ENCODE data around the gene MEMO1. TPM values are rescaled to one million over a fixed set of nuclear protein-coding genes. Genes with fewer than 3 reads are reported as not detected.

The MEMO1 gene
- total RNA-seq (53.9 and 56.2 TPM in 2 replicates), polyA plus RNA-seq (31.6 and 38.6 TPM in 2 replicates), polyA minus RNA-seq (44.2 and 49.1 TPM in 2 replicates), Bru-seq, nascent RNA (percentile 92 among the genes with signal in this experiment), BruChase-seq, experiment 1, labeled RNA remaining after a 6-hour chase (percentile 81 among the genes with signal in this experiment), BruChase-seq, experiment 2, labeled RNA remaining after a 2-hour chase (percentile 92 among the genes with signal in this experiment)
- 43.2 and 46.5 TPM in 2 replicates for polyA plus RNA-seq (2011; cell fraction: cytosol; rRNA removed)
- 47.8 and 53.1 TPM in 2 replicates for polyA plus RNA-seq (2011; cell fraction: nucleus; rRNA removed)
- 58.3 and 68.0 TPM in 2 replicates for polyA plus RNA-seq (2012)
- polyA minus RNA-seq (2011; cell fraction: cytosol; rRNA and poly(A)+ RNA removed), result 22.9 TPM
- 34.8 and 35.8 TPM in 2 replicates for polyA minus RNA-seq (2011; cell fraction: nucleus; rRNA and poly(A)+ RNA removed)
- long read RNA-seq, full-length matches to known transcripts, result 51 of 68 reads
- long read RNA-seq, partial matches to known transcripts, result 6 of 68 reads
- long read RNA-seq, other reads (novel, unspliced or antisense), result 11 of 68 reads

GRCh38 chr2:32010670-32011484 is at the start of gene MEMO1:
MEMO1 (minus strand) TSS chr2:32011008; CDS start chr2:32010247, 761 bp downstream.
- peak; percentile 49 for FAIRE-seq
- BruUV-seq (replicated peaks), result no TSS peak
- H3K4me1 ChIP-seq (ENCODE audit: control insufficient read depth, extremely low read depth, insufficient read depth, low read length), result peaks cover 20% of the 10 kb centered on the region
- peak; percentile 90 for TF ChIP-seq POLR2A (IDR thresholded peaks at IDR 0.05; ENCODE audit: low read depth, low read length)
- no peak for TF ChIP-seq CTCF (IDR thresholded peaks at IDR 0.05; ENCODE audit: extremely low read depth in 1 of 2, insufficient read depth in 1 of 2, low read depth in 1 of 2, low read length in 2 of 2)
- TF ChIP-seq MYC (IDR thresholded peaks at IDR 0.05; ENCODE audit: low read depth, low read length), result peak; percentile 5
- TF ChIP-seq POLR2AphosphoS5 (IDR thresholded peaks at IDR 0.05; ENCODE audit: insufficient read depth, low read depth, low read length), result peak; percentile 79
- peaks cover 39% of the 10 kb centered on the region for H3K79me2 ChIP-seq (ENCODE audit: control insufficient read depth, insufficient read depth, low read length)
- peak within 1 kb of the TSS; percentile 93 for H2AFZ ChIP-seq (ENCODE audit: low read depth, low read length)
- peak within 1 kb of the TSS; percentile 80 for H3K27ac ChIP-seq (ENCODE audit: insufficient read depth, low read depth, low read length)
- H3K4me2 ChIP-seq (ENCODE audit: insufficient read depth, low read length), result peak within 1 kb of the TSS; percentile 88
- peaks cover 4% of the 10 kb centered on the region for H4K20me1 ChIP-seq (replicated peaks; ENCODE audit: control insufficient read depth, extremely low read depth, insufficient read depth, low read length)
- H3K36me3 ChIP-seq (ENCODE audit: control insufficient read depth in 2 of 2, extremely low read depth in 1 of 2, insufficient read depth in 2 of 2, low read length in 2 of 2), result no peaks in the 10 kb centered on the region
- peak within 1 kb of the TSS; percentile 44 to 81 (median 73) for H3K4me3 ChIP-seq (replicated peaks in 1 of 3; ENCODE audit: insufficient read depth in 1 of 3, low read depth in 1 of 3, low read length in 3 of 3)
- peak within 1 kb of the TSS; percentile 86 for H3K9ac ChIP-seq (replicated peaks; ENCODE audit: extremely low read depth, insufficient read depth, low read length)
- DNase-seq (ENCODE audit: low read depth, low spot score), result peak; percentile 96
- CTCF ChIA-PET, result interaction anchor here (0.6 kb wide), 1 partner anchor 124 kb away, joined by 3 read pairs; no protein-coding TSS in a partner anchor
- H3K27me3 ChIP-seq (ENCODE audit: control insufficient read depth in 2 of 2, insufficient read depth in 2 of 2, low read length in 2 of 2), result no peaks in the 10 kb centered on the region
- intact Hi-C loops (cut with micrococcal nuclease), result loop anchor here (1.0 to 5.0 kb wide), 2 partner anchors 52 to 126 kb away; partner anchors contain the start of gene SPAST
- no peaks in the 10 kb centered on the region for H3K9me1 ChIP-seq (replicated peaks; ENCODE audit: control insufficient read depth, extremely low read depth, insufficient read depth, low read length)
- dilution Hi-C loops (cut with MboI; ENCODE audit: extremely low pct_ligation_motif_present, low sequenced_read_pairs), result no loop called here
- POLR2A ChIA-PET, result interaction anchor here (1.2 kb wide), 1 partner anchor 53 kb away, joined by 4 read pairs; the partner anchor contains the start of gene SPAST
- H3K9me3 ChIP-seq (replicated peaks; ENCODE audit: control insufficient read depth, insufficient read depth, low read length), result no peaks in the 10 kb centered on the region

All from endothelial cell of umbilical vein (primary cell).